ENCODE results near the gene NR2C1.

Gene NR2C1

GRCh38 chr12:95083471-95083870, 10.1 kb upstream of the NR2C1 start:
- DNase-seq = no peak

GRCh38 chr12:95077341-95077740, 3.9 kb upstream of the NR2C1 start:
- no peak for DNase-seq

DNA sequence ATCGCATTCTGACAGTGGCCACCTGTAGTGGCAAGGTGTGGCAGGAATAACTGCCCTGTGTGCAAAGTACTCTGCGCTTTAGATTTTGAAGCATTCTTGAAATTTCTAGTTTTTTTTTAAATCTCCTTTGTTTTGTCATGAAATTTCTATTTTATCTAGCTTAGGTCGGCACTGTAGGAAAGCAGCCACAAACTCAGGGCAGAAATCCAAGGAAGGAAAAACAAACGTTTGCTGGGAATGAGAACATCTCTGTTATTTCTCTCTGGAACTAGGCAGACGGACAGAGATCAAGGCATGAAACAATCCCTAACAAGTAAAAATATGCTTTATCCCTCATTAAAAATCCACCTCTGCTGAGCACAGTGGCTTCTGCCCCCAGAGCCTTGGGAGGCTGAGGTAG, 1.3 kb upstream of the NR2C1 start:
- DNase-seq = no peak

- DNase-seq = peak; percentile 88
Observed at GRCh38 chr12:95073698-95074520, 491 bp upstream of the NR2C1 start.

- DNase-seq = no peak
Observed at GRCh38 chr12:95070378-95070777, 3.0 kb downstream of the NR2C1 start.

DNA sequence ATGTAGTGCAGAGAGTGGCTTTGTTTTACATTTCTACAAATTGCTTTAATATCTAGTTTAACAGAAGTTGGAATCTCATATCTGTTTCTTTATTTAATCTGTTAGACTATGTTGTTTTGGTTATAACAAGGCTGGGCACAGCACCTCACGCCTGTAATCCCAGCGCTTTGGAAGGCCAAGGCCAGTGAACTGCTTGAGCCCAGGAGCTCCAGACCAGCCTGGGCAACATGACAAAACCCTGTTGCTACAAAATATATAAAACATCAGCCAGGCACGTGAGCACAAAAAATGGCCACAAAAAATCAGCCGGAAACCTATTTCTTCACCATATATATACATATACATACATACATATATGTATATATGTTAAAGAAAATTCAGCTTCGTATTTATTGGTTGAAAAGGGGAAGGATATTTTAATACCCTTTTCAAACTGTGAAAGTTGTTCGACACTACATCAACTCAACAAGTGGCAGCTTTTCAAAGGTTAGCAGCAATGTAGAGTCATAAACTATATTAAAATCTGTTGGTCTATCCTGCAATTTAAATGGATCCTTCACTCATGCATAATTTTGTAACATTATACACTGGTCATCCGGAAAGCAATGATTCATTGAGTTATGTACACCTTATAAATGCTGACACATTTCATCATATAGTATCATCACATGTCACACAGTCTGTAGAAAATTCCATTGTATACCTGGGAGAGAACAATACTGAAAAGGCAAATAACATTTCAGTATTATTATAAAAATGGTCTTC, 7.1 kb downstream of the NR2C1 start:
- DNase-seq = no peak

DNA sequence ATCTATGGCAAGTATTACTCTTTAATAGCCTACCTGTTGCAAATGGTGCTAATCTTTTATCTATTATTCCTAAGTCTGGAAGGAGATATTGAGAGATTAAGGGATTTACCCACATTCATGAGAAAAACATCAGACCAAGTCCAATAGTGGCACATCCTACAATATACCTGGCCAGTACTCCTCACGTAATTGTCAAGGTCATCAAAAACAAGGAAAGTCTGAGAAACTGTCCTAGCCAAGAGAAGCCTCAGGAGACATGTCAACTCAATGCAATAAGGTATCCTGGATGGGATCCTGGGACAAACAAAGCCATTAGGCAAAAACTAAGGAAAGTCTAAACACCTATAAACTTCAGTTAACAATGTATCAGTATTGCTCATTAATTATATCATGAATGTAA, 12.5 kb downstream of the NR2C1 start:
- no peak for DNase-seq

DNA sequence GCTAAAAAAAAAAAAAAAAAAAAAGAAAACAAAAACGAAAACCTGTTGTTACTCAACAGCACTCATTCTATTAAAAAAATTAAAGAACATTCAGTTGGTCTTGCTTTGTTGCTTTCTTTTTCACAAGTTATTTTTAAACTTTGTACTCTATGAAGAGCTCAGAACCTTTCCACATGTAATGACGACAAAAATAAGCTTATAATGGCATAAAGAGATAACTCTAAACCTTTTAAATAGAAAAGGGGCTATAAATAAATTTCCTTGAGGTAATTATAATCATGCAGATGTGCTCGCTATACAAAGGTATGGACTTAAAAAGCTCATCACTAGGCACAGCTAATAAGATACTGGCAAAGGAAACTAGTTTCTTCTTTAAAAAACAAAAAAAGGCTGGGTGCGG, 13.4 kb downstream of the NR2C1 start:
- DNase-seq = no peak

GRCh38 chr12:95057424-95057823, 16.0 kb downstream of the NR2C1 start:
- no peak for DNase-seq

- no peak for DNase-seq
Observed at GRCh38 chr12:95055057-95055456, 18.4 kb downstream of the NR2C1 start.

GRCh38 chr12:95054206-95054605, 19.2 kb downstream of the NR2C1 start:
- DNase-seq = no peak

GRCh38 chr12:95051241-95051640, 22.2 kb downstream of the NR2C1 start:
- no peak for DNase-seq

GRCh38 chr12:95037906-95038305, 35.5 kb downstream of the NR2C1 start:
- DNase-seq = no peak

DNA sequence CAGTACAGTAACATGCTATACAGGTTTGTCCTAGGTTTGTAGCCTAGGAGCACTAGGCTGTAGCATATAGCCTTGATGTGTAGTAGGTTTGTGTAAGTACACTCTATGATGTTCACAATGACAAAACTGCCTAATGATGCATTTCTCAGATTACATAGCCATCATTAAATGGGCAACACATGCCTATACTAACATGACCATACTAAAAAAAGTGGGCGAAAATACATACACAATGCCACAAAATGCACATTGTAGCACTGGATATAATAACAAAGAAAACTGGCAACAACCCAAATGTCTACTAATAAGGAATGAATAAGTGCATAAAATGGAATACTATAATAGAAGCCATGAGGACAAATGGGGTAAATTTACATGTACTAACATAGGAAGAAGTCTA, 38.7 kb downstream of the NR2C1 start:
- no peak for DNase-seq

DNA sequence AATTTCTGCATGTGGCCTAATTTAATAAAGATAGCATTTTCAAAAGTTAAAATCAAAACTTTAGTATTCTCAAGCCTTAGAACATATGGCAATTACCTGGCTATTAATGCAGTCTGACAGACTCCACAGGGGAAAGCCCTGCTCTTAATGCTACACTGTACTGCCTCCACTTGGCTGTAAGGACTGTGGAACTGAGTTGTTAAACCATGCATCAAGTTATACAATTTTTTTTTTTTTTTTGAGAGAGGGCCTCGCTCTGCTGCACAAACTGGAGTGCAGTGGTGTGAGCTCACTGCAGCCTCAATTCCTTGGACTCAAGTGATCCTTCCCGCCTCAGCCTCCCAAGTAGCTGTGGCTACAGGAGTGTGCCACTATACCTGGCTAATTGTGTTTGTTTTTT, 50.9 kb downstream of the NR2C1 start:
- DNase-seq = no peak

DNA sequence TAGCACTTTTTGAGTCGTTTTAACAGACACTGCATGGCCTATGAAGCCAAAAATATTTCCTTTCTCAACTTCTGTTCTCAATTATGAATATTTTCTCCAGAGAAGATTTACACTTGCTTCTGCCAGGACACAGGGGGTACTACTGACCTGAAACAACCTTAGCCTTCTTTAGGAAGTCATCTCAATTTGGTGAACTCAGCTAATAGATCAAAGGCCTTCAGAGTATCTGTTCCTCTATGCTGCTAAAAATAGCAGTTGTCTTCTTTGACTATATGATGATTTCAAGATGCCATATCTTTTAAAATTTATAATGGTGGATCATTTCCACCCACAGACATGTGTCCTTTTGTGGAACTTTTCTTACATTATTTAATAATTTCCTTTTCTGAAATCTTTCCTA, 55.9 kb downstream of the NR2C1 start:
- no peak for DNase-seq

GRCh38 chr12:95016120-95016519, 57.3 kb downstream of the NR2C1 start:
- DNase-seq = no peak

- DNase-seq = no peak
Observed at GRCh38 chr12:95014554-95014953, 58.9 kb downstream of the NR2C1 start.

- no peak for DNase-seq
Observed at GRCh38 chr12:95006206-95006605, 67.2 kb downstream of the NR2C1 start.

DNA sequence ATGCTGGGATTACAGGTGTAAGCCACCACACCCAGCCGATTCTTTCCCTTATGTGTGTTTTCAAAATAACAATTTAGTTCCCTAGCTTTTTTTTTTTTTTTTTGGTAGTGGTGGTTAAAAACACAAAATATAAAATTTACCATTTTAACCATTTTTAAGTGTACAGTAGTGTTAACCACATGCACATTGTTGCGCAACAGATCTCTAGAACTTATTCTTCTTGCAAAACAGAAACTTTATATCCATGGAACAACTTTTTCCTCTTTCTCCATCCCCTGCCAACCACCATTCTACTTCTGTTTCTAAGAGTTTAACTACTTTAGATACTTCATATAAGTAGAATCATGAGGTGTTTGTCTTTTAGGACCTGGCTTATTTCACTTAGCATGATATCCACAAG, 68.8 kb downstream of the NR2C1 start:
- DNase-seq = no peak

DNA sequence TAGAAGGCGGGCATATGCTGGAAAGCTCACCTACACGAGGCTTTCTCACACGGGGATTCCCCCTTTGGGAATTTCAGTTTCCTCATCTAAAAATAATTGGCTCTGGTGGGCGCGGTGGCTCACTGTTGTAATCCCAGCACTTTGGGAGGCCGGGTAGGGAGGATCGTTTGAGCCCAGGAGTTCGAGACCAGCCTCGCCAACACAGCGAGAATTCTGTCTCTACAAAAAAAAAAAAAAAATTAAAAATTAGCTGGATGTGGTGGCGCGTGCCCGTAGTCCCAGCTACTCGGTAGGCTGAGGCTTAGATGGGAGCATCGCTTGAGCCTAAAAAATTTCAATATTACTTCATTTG, 69.5 kb downstream of the NR2C1 start:
- no peak for DNase-seq

DNA sequence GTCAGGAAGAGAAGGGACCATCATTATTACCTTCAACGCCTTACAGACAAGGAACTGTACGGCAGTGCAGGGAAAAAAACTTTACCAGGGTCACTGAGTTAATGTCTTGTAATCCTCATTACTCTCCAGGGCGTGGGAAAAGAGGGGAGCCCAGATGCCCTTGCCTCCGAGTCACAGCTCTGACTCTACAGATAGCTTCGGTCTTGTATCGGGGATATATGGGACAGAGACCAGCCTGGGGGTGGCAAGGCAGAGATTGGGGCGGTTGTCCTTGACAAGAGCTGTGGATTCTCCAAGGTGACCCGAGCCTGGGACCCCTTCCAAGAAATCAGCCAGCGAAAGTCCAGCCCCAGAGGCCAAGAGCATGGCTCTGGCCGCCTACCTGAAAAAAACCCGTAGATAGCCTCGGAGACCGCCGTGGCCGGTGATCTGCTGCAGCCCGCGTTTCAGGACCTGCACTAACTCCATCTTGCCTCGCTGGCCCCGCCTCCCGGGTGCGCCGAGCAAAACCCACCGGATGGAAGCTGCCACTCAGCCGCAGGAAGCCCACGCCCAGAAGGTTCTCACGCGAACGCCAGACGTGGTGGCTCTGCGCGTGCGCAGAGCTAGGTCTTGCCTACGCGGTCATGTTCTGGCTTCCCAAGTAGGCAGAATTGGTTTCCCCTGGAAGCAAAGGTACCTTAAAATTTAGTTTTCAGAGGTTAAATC, 70.1 kb downstream of the NR2C1 start, which contains the start of gene NDUFA12:
Gene NDUFA12, minus strand, starts transcription at position 485 of the 708 bp plus-strand sequence. Its CDS starts 17 bp downstream, at position 468.
- peak; percentile 86 for DNase-seq

DNA sequence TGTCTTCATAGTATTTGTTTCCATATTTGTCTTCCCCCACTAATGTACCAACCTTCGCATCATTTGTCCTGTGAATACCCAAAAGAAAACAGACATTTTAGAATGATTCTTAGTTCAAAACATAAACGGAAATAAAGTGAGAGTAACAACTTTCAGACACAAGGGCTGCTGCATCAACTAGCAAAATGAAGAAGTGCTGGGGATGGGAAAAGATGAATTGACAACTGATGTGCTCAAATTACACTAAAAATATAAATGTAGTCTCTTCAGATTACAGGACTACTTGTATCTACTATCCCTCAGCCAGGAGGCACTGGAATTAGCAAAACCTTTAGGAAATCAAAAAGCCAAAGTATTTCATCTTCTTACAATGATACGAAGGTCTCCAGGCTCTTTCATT, 70.7 kb downstream of the NR2C1 start:
- DNase-seq = no peak

GRCh38 chr12:94998326-94998725, 75.1 kb downstream of the NR2C1 start:
- DNase-seq = no peak

Measured in NCI-H1048 (cell line).